HL-60 (cell line): ENCODE results near the gene LRRC7.
"Not testable (repeated sequence)": the region's sequence is repeated elsewhere in the genome, so short reads cannot be mapped to it uniquely, and the experiment has no call there.

ENCODE experiments used
- POLR2AphosphoS5 ChIP-seq: IDR thresholded peaks from 2 replicates; pipeline ENCODE4 v1.6.1; 2012; ENCODE audit warnings: low read depth
- TF ChIP-seq, protein P1 (sequence below): IDR thresholded peaks from one replicate; pipeline ENCODE4 v1.5.1; 2011; ENCODE audit warnings: low read length, control low read depth, inconsistent platforms; ENCODE audit not compliant: insufficient read depth

DNA sequence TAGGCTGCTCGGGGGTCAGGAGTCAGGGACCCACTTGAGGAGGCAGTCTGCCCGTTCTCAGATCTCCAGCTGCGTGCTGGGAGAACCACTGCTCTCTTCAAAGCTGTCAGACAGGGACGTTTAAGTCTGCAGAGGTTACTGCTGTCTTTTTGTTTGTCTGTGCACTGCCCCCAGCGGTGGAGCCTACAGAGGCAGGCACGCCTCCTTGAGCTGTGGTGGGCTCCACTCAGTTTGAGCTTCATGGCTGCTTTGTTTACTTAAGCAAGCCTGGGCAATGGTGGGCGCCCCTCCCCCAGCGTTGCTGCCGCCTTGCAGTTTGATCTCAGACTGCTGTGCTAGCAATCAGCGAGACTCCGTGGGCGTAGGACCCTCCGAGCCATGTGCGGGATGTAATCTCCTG lies 360.5 kb downstream of the LRRC7 start:
- TF ChIP-seq, protein P1, sequence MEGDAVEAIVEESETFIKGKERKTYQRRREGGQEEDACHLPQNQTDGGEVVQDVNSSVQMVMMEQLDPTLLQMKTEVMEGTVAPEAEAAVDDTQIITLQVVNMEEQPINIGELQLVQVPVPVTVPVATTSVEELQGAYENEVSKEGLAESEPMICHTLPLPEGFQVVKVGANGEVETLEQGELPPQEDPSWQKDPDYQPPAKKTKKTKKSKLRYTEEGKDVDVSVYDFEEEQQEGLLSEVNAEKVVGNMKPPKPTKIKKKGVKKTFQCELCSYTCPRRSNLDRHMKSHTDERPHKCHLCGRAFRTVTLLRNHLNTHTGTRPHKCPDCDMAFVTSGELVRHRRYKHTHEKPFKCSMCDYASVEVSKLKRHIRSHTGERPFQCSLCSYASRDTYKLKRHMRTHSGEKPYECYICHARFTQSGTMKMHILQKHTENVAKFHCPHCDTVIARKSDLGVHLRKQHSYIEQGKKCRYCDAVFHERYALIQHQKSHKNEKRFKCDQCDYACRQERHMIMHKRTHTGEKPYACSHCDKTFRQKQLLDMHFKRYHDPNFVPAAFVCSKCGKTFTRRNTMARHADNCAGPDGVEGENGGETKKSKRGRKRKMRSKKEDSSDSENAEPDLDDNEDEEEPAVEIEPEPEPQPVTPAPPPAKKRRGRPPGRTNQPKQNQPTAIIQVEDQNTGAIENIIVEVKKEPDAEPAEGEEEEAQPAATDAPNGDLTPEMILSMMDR: not testable (repeated sequence)
- TF ChIP-seq POLR2AphosphoS5: not testable (repeated sequence)
